ENCODE results near the gene NIPAL3. TPM values are rescaled to one million over a fixed set of nuclear protein-coding genes. Genes with fewer than 3 reads are reported as not detected.

NIPAL3 gene
- total RNA-seq (2021; ENCODE audit: unreplicated experiment) (16.6 TPM), Bru-seq, nascent RNA (percentile 57 among the genes with signal in this experiment), BruChase-seq, experiment 1, labeled RNA remaining after a 6-hour chase (percentile 64 among the genes with signal in this experiment), BruChase-seq, experiment 2, labeled RNA remaining after a 2-hour chase (percentile 55 among the genes with signal in this experiment)
- polyA plus RNA-seq (2012) = 16.1 and 18.9 TPM in 2 replicates
- long read RNA-seq, transcript NIPAL3-204 (12 exons, 1,711 nt) = major isoform, 15 of 35 reads
- long read RNA-seq, transcript NIPAL3-202 (12 exons, 1,676 nt) = minor isoform, 9 of 35 reads
- long read RNA-seq, partial matches to known transcripts = 2 of 35 reads
- long read RNA-seq, other reads (novel, unspliced or antisense) = 9 of 35 reads

GRCh38 chr1:24415334-24415909 is at the start of gene NIPAL3:
NIPAL3 (plus strand) TSS chr1:24415802; CDS start chr1:24419548, 3,746 bp downstream.
- Histone ChIP-seq H3K4me2 (ENCODE audit: low read length) (peak within 1 kb of the TSS; percentile 97), H2AFZ (ENCODE audit: low read depth, low read length, poor library complexity, severe bottlenecking) (peak within 1 kb of the TSS; percentile 56), H3K4me1 (ENCODE audit: control insufficient read depth in 1 of 2, insufficient read depth in 2 of 2, low read length in 2 of 2) (peaks cover 40 to 79% of the 10 kb centered on the region in 2 experiments), H3K9ac (ENCODE audit: low read length) (peak within 1 kb of the TSS; percentile 71), H3K4me3 (replicated peaks in 1 of 2; ENCODE audit: low read depth in 1 of 2, low read length in 2 of 2) (peak within 1 kb of the TSS; percentile 87 to 88), H3K79me2 (ENCODE audit: insufficient read depth, low read length) (no peaks in the 10 kb centered on the region), H4K20me1 (ENCODE audit: insufficient read depth) (no peaks in the 10 kb centered on the region), H3K36me3 (ENCODE audit: control insufficient read depth in 1 of 2, insufficient read depth in 2 of 2, low read length in 2 of 2) (no peaks in the 10 kb centered on the region), H3K9me2 (ENCODE audit: insufficient read depth) (no peaks in the 10 kb centered on the region), H3K27me3 (ENCODE audit: insufficient read depth, low read length) (no peaks in the 10 kb centered on the region), H3K9me3 (ENCODE audit: control insufficient read depth in 1 of 2, insufficient read depth in 1 of 2, low read depth in 1 of 2, low read length in 2 of 2) (no peaks in the 10 kb centered on the region), H3K27ac (ENCODE audit: low read depth, low read length) (0 out of 2 replicates have a peak within 1 kb of the TSS, but pooled peaks have one; percentile 26)
- RAD21 ChIA-PET (ENCODE audit: low non-redundant PET in 1 of 2, low total read pairs in 2 of 2, uncharacterized antibody in 2 of 2, unreplicated experiment in 2 of 2) = interaction anchor here in 1 of 2 experiments (1.0 kb wide), 1 partner anchor 214 kb away, joined by 3 read pairs; no protein-coding TSS in a partner anchor
- intact Hi-C loops (cut with micrococcal nuclease) = loop anchor here (2.0 to 10.0 kb wide), 2 partner anchors 109 to 219 kb away; no protein-coding TSS in a partner anchor
- peak; percentile 99 for DNase-seq (ENCODE audit: low read depth, low spot score)
- POLR2A ChIA-PET = interaction anchor here (0.6 to 1.0 kb wide), 5 partner anchors 11 to 415 kb away, joined by 3 to 4 read pairs (median 3); no protein-coding TSS in a partner anchor
- peak; percentile 99 for TF ChIP-seq SP1 (IDR thresholded peaks at IDR 0.05; ENCODE audit: low read depth)
- peak; percentile 44; the same call in 1 of the 2 replicates for TF ChIP-seq CBX3 (IDR thresholded peaks at IDR 0.05; ENCODE audit: low read depth)
- TF ChIP-seq POLR2AphosphoS5 (IDR thresholded peaks at IDR 0.05; ENCODE audit: low read depth, low read length) = peak; percentile 76
- TF ChIP-seq MAX (IDR thresholded peaks at IDR 0.05) = peak; percentile 87
- peak; percentile 79 for TF ChIP-seq RAD21 (IDR thresholded peaks at IDR 0.05; ENCODE audit: low read depth)
- no peak for TF ChIP-seq EZH2phosphoT487 (IDR thresholded peaks at IDR 0.05; ENCODE audit: borderline replicate concordance)
- TF ChIP-seq, protein P1, sequence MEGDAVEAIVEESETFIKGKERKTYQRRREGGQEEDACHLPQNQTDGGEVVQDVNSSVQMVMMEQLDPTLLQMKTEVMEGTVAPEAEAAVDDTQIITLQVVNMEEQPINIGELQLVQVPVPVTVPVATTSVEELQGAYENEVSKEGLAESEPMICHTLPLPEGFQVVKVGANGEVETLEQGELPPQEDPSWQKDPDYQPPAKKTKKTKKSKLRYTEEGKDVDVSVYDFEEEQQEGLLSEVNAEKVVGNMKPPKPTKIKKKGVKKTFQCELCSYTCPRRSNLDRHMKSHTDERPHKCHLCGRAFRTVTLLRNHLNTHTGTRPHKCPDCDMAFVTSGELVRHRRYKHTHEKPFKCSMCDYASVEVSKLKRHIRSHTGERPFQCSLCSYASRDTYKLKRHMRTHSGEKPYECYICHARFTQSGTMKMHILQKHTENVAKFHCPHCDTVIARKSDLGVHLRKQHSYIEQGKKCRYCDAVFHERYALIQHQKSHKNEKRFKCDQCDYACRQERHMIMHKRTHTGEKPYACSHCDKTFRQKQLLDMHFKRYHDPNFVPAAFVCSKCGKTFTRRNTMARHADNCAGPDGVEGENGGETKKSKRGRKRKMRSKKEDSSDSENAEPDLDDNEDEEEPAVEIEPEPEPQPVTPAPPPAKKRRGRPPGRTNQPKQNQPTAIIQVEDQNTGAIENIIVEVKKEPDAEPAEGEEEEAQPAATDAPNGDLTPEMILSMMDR (IDR thresholded peaks at IDR 0.05 in 2 of 3, conservative IDR thresholded peaks at IDR 0.05 in 1 of 3; ENCODE audit: borderline replicate concordance in 1 of 3, insufficient read depth in 1 of 3, low read depth in 2 of 3, low read length in 2 of 3) = peak; percentile 73 to 87 (median 80)
- TF ChIP-seq POLR2A (IDR thresholded peaks at IDR 0.05; ENCODE audit: borderline replicate concordance, extremely low read depth, insufficient read depth, insufficient read length) = no peak
- no peak for TF ChIP-seq ELF1 (IDR thresholded peaks at IDR 0.05; ENCODE audit: borderline replicate concordance, low read depth)
- no peak for TF ChIP-seq ZNF274 (IDR thresholded peaks at IDR 0.05; ENCODE audit: low read depth, low read length)
- peak; percentile 31 for TF ChIP-seq YY1 (IDR thresholded peaks at IDR 0.05; ENCODE audit: extremely low read depth, insufficient replicate concordance, low read depth, low read length)
- CTCF ChIA-PET = interaction anchor here (0.6 to 2.0 kb wide), 35 partner anchors 8 to 820 kb away, joined by 3 to 17 read pairs (median 4); no protein-coding TSS in a partner anchor
- BruUV-seq (replicated peaks) = no TSS peak
- ATAC-seq = peak; percentile 90

Data from HCT116 (cell line).